HT1080 (cell line): ENCODE results near the gene ABHD4. TPM values are rescaled to one million over a fixed set of nuclear protein-coding genes. Genes with fewer than 3 reads are reported as not detected.
"Not testable (repeated sequence)": the region's sequence is repeated elsewhere in the genome, so short reads cannot be mapped to it uniquely, and the experiment has no call there.

Source experiments
- DNase-seq: peaks from one replicate; pipeline ENCODE4 v3.0.0-alpha.2; 2015; ENCODE audit warnings: low read depth
- total RNA-seq: library from RNA; depleted of rRNA; stranded (reverse); fragments of >200 nt; shearing (Covaris generic); gene quantifications from 2 replicates; pipeline ENCODE4 v1.2.3, GENCODE V29; 2014

ABHD4 gene
- total RNA-seq, 1 experiment from 2014 or later = 6.9 TPM

DNA sequence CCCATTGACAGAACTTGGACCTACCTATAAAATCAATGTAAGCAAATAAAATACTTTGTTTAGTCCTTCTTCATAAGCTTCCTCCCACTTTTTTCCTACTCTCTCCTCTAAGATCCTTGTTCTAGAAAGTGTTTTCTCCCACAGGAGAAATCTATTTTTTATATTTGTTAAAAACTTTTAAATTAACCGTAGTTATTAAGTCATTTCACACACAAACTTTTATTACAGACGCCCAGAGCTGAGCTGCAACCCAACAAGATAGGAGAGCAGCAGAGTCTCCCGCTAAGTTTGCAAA lies 36.8 kb upstream of the ABHD4 start:
- no peak for DNase-seq

DNA sequence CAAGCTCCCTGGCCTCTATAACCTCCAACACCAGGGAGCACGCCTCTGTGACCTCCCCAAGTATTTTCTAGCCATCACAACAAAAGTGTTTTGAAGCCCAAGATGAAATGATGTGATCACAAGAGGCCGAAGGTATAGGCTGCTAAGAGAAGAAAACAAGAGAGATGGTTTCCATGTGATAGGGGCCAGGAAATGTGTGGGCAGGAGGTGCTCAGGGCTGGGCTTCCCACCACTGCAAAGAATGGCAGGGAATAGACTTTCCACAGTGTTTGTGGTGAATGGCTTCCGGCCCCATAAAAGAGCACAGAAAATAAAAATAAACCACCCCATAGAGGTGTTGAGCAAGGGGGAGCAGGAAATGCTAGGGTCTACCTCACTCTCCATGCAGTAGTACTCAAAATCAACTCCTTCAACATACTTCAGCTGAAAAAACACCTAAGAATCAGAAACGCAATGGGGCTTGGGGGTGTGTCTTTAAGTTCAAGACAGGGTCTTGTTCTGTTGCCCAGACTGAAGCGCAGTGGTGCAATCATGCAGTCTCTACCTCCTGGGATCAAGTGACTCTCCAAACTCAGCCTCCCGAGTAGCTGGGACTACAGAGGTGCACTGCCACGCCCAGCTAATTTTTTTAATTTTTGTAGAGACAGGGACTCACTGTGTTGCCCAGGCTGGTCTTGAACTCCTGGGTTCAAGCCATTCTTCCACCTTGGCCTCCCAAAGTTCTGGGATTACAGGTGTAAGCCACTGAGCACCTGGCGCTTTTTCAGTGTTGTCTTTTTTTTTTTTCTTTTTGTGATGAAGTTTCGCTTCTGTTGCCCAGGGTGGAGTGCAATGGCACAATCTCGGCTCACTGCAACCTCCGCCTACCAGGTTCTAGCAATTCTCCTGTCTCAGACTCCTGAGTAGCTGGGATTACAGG lies 36.2 kb upstream of the ABHD4 start:
- DNase-seq = no peak

DNA sequence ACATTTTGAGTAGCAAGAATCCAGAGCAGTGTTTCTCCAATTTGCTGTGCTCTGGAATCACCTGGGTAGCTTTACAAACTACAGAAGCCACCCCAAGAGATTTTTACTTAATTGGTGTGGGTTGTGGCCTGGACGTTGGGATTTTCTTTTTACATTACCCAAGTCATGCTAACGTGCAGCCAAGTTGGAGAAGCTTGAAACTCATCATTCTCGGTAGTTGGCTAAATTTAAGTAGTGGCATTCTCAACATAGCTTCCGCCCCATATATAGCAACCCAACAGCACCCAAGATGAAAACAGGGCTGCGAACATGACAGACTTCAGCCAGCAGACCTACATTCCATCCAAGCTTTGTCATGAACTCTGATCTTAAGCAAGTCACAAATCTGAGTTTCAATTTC lies 34.1 kb upstream of the ABHD4 start:
- DNase-seq = no peak

DNA sequence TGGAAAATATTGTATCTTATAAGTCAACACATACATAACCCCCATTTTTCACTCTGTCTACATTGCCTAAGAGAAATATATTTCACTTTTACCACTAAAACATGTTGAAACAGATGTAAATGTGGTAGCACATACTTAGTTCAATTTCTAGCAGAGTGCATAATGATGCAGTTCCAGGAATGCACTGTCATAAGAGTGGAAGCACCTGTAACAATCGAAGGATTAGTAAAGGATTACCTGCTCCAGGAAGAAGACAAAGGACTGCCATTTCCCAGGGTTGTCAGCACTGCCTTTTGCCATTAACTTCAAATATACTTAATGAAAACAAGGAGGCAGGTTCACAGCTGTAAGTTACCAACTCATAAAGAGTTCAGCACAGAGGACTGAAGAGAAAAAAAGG lies 33.6 kb upstream of the ABHD4 start:
- no peak for DNase-seq

DNA sequence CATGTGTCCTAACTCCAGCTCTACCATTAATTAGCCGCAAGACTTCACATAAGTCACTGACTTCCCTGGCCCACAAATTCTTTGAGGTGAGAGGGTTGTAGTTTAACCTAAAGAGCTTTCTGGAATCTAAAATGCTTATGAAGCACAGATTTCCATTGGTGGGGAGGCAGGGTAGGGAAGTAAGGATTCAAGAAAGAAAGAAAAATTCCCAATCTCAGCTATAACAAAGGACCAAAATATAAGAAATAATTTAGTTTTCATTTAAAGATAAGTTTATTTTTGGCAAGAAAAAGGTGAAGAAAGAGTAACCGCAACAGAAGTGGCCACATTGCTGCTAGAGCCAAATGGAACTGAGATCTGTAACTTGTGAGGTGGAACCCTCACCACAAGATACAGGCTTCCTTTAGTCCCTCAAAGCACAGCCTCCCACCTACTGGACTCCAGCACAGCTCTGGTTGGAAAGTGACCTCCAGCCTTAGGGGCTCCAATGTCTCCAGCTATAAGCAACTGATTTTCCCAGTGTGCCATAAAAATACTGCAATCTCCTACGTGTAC lies 32.6 kb upstream of the ABHD4 start:
- DNase-seq = no peak

DNA sequence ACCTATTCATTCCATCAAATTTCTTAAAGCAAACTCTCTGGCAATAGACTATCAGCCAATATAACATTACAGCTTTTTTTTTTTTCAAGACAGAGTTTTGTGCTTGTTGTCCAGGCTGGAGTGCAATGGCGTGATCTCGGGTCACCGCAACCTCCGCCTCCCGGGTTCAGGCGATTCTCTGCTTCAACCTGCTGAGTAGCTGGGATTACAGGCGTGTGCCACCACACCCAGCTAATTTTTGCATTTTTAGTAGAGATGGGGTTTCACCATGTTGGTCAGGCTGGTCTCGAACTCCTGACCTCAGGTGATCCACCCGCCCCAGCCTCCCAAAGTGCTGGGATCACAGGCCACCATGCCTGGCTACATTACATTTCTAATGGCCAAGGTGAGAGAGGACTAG lies 31.8 kb upstream of the ABHD4 start:
- DNase-seq = not testable (repeated sequence)

DNA sequence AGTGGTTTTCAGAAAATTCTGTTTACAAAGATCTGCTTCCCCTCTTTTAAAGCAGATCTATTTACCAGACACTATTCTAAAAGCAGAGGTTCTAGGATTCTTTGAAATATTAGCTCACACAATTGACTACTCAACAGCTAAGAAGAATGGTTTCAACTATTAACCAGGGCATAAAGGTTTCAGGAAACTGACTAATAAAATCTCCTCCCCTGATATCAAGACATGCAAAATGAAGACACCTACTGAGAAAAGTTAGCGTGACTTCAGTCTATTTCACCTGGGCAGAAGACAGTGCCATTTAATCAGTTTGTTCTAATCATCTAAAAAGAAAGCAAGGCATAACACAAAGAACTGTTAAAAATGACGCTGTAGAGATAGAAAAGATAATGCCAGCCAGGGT lies 31.3 kb upstream of the ABHD4 start:
- DNase-seq = no peak

DNA sequence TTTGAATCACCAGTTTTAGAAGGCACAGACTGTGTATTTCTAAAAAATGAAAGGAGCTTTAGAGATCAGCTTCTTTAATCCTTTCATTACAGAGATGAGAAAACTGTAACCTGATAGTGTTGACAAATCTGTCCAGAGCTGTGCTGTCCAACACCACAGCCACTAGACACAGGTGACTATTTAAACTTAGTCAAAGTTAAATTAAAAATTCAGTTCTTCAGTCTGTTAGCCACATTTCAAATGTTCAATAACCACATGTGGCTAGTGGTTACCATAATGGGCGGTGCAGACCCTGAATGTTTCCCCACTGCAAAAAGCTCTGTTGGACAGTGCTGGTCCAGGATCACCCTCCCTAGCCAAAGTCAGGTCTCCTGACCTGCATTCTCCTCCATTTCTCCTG lies 30.7 kb upstream of the ABHD4 start:
- DNase-seq = no peak

DNA sequence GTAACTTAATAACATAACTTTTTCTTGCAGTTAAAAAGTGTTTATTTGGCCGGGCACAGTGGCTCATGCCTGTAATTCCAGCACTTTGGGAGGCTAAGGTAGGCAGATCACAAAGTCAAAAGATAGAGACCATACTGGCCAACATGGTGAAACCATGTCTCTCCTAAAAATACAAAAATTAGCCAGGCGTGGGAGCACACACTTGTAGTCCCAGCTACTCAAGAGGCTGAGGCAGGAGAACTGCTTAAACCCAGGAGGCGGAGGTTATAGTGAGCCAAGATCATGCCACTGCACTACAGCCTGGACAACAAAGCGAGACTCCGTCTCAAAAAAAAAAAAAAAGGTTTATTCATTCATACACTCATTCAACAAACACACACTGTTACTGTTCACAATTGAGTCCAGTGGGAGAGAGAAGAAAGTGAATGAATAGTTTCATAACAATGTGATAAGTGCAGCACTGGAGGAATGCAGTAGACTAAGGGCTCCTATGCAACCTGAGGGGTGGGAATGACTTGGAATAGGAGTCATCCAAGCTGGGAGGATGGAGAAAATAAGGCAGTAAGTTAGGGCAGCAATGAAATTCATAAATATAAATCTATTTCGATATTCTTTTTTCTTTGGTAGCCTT lies 28.9 kb upstream of the ABHD4 start:
- no peak for DNase-seq

DNA sequence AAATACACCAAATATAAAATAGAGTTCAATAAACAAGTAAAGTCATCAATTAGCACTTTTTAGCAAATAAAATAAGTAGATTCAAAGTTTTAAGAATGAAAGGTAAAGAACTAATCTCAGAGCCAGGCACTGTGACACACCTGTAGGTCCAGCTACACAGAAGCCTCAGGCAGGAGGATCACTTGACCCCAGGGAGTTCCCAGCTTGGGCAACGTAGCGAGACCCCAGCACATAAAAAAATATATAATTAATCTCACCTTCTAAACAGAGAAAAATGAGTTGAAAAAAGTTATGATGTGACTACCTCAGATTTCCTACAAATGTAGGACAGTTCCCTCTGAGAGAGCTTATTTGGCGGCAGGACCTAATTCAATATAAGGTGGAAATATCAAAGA lies 28.4 kb upstream of the ABHD4 start:
- no peak for DNase-seq

DNA sequence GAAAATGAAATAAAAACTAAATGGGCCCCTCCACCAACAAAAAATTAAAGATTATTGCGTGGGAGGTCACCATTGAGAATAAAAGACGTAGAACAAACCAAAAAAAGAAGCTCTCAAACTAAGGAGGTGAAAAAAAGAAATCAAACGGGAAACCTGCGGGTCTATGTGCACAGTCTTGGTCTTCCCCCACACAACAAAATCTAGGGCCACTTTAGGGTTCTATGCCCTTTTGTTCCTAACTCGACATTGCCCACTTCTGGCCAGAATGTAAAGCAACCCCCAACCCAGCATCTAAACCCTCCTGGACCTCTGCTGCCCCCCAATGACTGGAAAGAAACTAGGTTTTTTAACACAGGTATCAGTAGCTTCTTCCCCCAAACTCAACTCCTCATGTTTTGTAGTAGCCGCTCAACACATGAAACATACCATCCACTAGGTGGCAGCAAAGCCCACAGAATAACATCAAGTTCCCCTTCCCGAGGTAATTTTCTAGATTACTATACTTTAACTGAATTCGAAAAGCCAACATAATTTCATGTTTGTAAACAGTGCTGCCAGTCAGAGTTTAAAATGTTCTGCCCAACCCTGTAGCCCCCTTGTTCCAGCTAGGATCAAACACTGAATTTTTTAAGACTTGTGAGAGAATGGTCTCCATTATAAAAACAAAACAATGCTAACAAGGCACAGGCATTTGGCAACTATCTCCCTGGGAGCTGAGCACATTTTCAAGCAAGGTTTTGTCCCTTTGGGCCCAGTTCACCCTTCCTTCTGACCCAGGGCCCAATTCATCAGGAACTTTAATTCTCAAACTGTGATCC lies 27.8 kb upstream of the ABHD4 start:
- DNase-seq = peak; percentile 82

DNA sequence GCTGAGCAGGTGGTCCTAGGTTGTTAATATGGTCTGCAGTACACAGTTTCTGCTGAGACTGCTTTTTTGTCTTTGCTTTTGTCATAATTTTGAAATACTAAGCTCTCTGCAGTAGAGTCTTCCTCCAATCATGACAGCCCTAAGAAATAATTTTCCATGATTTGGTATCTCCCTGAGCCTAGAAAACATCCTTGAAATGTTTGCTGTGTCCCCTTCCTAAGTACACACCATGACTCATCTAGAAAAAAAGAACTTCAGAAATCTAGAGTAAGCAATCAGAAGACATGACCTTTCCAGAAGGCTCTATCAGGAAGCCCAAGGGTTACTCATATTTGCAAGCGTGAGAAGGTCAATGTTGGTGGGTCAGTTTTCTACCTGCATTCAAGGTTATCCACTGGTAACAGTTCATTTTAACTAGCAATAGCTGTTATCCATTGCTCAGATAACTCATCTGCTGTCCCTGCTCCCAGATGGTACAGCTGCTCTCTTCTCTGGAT lies 25.5 kb upstream of the ABHD4 start:
- peak; percentile 75 for DNase-seq

DNA sequence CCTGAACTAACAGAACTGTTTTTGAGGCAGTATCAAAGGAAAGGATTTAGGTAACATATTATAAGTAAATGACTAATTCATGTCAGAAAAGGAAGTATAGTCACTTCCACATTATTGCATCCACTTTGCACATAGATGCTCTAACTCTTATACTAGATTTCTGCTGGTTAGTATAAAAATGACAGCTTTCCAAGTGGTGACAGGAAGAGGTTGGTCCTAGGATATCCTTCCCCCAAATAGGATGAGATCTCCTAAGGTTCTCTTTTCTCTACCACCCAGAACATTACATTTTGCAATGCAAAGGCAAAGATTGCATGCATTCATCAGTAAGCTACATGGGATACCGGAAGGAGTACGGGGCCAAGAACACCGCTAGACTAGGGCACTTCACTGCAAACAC lies 24.3 kb upstream of the ABHD4 start:
- no peak for DNase-seq

DNA sequence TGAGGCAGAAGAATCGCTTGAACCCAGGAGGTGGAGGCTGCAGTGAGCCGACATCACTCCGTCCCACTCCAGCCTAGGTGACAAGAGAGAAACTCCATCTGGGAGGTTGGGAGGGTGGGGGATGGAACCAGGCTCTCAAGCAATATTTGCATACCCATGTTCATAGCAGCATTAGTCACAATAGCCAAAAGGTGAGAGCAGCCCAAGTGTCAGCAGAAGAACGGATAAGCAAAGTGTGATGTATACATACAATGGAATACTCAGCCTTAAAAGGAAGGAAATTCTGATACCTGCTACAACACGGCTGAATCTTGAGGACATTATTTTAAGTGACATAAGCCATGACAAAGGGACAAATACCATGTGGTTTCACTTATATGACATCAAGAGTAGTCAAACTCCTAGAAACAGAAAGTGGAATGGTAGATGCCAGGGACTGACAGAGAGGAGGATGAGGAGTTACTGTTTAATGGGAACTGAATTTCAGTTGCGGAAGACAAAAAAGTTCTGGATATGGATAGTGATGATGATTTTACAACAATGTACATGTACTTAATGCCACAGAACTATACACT lies 20.7 kb upstream of the ABHD4 start:
- no peak for DNase-seq

DNA sequence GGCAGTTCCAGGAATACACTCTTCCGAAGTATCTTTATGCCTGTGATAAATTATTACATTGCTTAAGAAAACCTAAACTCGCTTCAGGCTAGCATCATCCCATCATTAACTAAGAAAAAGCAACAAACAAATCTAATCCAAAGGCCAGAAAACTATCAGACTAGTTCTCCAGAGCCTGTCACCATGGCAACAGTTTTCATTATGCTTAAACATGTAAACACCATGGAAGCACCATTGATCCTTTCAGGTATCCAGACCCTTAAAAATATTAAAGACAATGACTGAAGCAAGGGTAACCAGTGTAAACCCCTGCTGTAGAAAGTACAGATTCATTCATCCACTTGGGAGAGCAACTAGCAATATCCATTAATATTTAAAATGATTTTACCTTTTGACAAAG lies 18.9 kb upstream of the ABHD4 start:
- DNase-seq = no peak

DNA sequence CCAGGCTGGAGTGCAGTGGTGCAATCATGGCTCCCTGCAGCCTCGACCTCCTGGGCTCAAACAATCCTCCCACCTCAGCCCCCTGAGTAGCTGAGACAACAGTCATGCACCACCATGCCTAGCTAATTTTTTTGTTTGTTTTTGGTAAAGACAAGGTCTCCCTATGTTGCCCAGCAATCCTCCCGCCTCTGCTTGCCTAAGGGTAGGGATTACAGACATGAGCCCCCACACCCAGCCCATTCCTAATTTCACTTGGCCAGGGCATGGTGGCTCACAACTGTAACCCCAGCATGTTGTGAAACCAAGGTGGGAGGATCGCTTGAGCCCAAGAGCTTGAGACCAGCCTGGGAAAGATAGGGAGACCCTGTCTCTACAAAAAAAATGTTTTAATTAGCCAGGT lies 18.2 kb upstream of the ABHD4 start:
- DNase-seq = no peak

DNA sequence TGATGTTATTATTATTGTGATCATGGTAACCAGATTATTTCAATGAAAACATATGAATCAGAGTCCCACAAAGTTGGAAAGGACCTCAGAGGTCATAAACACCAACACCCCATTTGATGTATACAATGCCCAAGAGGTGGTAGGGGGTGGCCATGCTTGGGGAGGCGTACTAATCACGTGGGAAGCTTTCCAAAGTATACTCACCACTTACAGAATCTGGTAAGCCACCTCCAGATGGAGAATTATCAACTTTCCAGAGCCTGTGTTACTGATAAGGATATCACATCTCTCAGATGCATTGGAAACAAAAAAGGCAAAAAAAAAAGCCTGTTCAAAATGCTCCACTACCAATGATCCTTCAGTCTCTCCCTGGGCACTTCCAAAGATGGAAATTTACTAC lies 17.5 kb upstream of the ABHD4 start:
- DNase-seq = no peak

DNA sequence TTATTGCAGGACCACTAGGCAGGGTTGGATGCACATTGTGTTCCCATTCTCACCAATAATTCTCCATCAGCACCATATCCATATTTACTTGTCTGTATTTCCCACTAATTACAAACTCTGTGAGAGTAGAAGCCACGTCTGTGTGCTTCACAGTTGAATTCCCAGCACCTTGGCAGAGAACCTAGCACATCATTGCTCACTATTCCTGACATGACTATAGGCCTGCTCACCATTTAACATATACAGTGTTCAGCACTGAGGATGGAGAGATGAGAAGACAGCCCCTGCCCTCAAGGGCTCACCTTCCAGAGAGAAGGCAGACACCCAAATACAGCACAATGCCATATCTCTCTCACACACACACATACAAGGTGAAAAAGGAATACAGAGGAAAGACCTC lies 14.1 kb upstream of the ABHD4 start:
- DNase-seq = no peak

DNA sequence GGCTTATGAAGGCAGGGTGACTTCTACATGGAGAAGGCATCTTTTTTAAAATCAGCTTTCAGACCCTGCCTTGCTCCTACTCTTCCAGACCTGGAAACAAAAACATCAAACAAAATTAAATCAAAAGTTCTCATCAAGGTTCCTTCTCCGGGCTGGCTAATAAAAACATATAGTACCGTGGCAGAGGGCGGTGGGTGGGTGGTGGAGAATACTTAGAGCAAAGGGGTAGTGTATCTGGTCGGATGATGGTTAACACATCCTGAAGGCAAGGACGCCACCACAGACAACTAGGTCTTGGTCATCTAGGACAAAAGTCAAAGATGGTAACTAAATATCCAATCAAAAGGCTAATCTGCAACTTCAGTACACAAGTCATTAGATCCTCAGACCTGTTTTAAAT lies 10.9 kb upstream of the ABHD4 start:
- DNase-seq = no peak

DNA sequence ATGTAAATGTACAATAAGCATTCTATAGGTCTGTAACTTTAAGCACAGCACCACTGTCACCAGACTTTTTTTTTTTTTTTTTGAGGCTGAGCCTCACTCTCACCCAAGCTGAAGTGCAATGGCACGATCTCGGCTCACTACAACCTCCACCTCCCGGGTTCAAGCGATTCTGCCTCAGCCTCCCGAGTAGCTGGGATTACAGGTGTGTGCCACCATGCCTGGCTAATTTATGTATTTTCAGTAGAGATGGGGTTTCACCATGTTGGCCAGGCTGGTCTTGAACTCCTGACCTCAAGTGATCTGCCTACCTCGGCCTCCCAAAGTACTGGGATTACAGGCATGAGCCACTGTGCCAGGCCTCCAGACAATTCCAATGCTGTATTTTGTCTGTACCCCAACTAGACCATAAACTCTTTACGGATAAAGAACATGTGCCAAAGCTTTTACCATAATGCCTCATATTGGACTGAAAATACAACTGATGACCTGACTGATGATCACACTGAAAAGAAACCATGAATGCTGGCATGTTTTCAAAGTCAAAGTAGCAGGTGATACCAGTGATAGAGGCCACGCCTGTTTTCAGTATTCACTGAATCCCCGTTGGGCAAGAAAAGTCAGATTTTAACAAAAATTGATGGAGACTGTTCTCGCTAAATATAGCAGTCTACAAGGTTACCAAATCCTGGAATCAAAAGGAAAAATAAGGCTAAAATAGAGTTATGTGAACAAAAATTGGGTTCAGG lies 10.2 kb upstream of the ABHD4 start:
- not testable (repeated sequence) for DNase-seq
